Measurements from ENCODE around the gene DAP. TPM values are rescaled to one million over a fixed set of nuclear protein-coding genes. Genes with fewer than 3 reads are reported as not detected.

Gene DAP
- 10 to 100 TPM; 20.0 to 27.7 TPM for polyA plus RNA-seq

GRCh38 chr5:10761185-10761932, at the start of gene DAP:
TSS of gene DAP (minus strand) at chr5:10761234. CDS start at chr5:10761068, 166 bp downstream.
- Histone ChIP-seq H3K4me3 (ENCODE audit: low read depth in 1 of 2, low read length in 2 of 2) (peak within 1 kb of the TSS; percentile 79 to 85), H3K4me1 (ENCODE audit: control insufficient read depth in 2 of 2, insufficient read depth in 2 of 2, low read length in 1 of 2) (peaks cover 4 to 8% of the 10 kb centered on the region in 2 donors), H3K9me3 (ENCODE audit: control insufficient read depth in 2 of 2, insufficient read depth in 1 of 2, low read depth in 1 of 2, low read length in 1 of 2) (no peaks in the 10 kb centered on the region), H3K27ac (ENCODE audit: low read depth in 2 of 2, low read length in 1 of 2) (peak within 1 kb of the TSS; percentile 95), H3K27me3 (ENCODE audit: control insufficient read depth in 1 of 2, insufficient read depth in 2 of 2, low read length in 2 of 2) (no peaks in the 10 kb centered on the region), H3K36me3 (ENCODE audit: control insufficient read depth in 2 of 2, insufficient read depth in 2 of 2, low read length in 1 of 2) (no peaks in the 10 kb centered on the region)
- 1% methylated on average over 47 to 75 of the region's 79 CpGs for WGBS, 2 donors

- Histone ChIP-seq H3K36me3 (ENCODE audit: control insufficient read depth in 2 of 2, insufficient read depth in 2 of 2, low read length in 1 of 2) (no peaks in the 10 kb centered on the region), H3K4me3 (ENCODE audit: low read depth in 1 of 2, low read length in 2 of 2) (no peak overlapping the region), H3K4me1 (ENCODE audit: control insufficient read depth in 2 of 2, insufficient read depth in 2 of 2, low read length in 1 of 2) (no peaks in the 10 kb centered on the region), H3K27me3 (ENCODE audit: control insufficient read depth in 1 of 2, insufficient read depth in 2 of 2, low read length in 2 of 2) (no peaks in the 10 kb centered on the region), H3K9me3 (ENCODE audit: control insufficient read depth in 2 of 2, insufficient read depth in 1 of 2, low read depth in 1 of 2, low read length in 1 of 2) (no peaks in the 10 kb centered on the region), H3K27ac (ENCODE audit: low read depth in 2 of 2, low read length in 1 of 2) (no peak overlapping the region)
- WGBS, 2 donors: 66 to 70% methylated on average over 3 of the region's 3 CpGs
Observed at GRCh38 chr5:10808347-10809226, 47.6 kb upstream of the DAP start.

- no peaks in the 10 kb centered on the region for H3K27me3 ChIP-seq (ENCODE audit: control insufficient read depth in 1 of 2, insufficient read depth in 2 of 2, low read length in 2 of 2)
- WGBS, 2 donors: 61% methylated on average over 9 of the region's 9 CpGs
- no peak overlapping the region for H3K27ac ChIP-seq (ENCODE audit: low read depth in 2 of 2, low read length in 1 of 2)
- no peaks in the 10 kb centered on the region for H3K36me3 ChIP-seq (ENCODE audit: control insufficient read depth in 2 of 2, insufficient read depth in 2 of 2, low read length in 1 of 2)
- no peak overlapping the region for H3K4me3 ChIP-seq (ENCODE audit: low read depth in 1 of 2, low read length in 2 of 2)
- peaks cover 0 to 2% of the 10 kb centered on the region in 2 donors for H3K4me1 ChIP-seq (ENCODE audit: control insufficient read depth in 2 of 2, insufficient read depth in 2 of 2, low read length in 1 of 2)
- H3K9me3 ChIP-seq (ENCODE audit: control insufficient read depth in 2 of 2, insufficient read depth in 1 of 2, low read depth in 1 of 2, low read length in 1 of 2): no peaks in the 10 kb centered on the region
Observed at GRCh38 chr5:10801931-10802666, 41.1 kb upstream of the DAP start.

- WGBS, 2 donors: 77 to 79% methylated on average over 3 of the region's 3 CpGs
- no peaks in the 10 kb centered on the region for H3K9me3 ChIP-seq (ENCODE audit: control insufficient read depth in 2 of 2, insufficient read depth in 1 of 2, low read depth in 1 of 2, low read length in 1 of 2)
- H3K36me3 ChIP-seq (ENCODE audit: control insufficient read depth in 2 of 2, insufficient read depth in 2 of 2, low read length in 1 of 2): no peaks in the 10 kb centered on the region
- H3K4me1 ChIP-seq (ENCODE audit: control insufficient read depth in 2 of 2, insufficient read depth in 2 of 2, low read length in 1 of 2): peaks cover 0 to 2% of the 10 kb centered on the region in 2 donors
- no peaks in the 10 kb centered on the region for H3K27me3 ChIP-seq (ENCODE audit: control insufficient read depth in 1 of 2, insufficient read depth in 2 of 2, low read length in 2 of 2)
- no peak overlapping the region for H3K27ac ChIP-seq (ENCODE audit: low read depth in 2 of 2, low read length in 1 of 2)
- no peak overlapping the region for H3K4me3 ChIP-seq (ENCODE audit: low read depth in 1 of 2, low read length in 2 of 2)
Observed at GRCh38 chr5:10800852-10801251, 39.8 kb upstream of the DAP start.

GRCh38 chr5:10797261-10797660, 36.2 kb upstream of the DAP start:
- no peaks in the 10 kb centered on the region for H3K27me3 ChIP-seq (ENCODE audit: control insufficient read depth in 1 of 2, insufficient read depth in 2 of 2, low read length in 2 of 2)
- H3K36me3 ChIP-seq (ENCODE audit: control insufficient read depth in 2 of 2, insufficient read depth in 2 of 2, low read length in 1 of 2): no peaks in the 10 kb centered on the region
- H3K4me3 ChIP-seq (ENCODE audit: low read depth in 1 of 2, low read length in 2 of 2): no peak overlapping the region
- 35 to 37% methylated on average over 3 of the region's 3 CpGs for WGBS, 2 donors
- peaks cover 0 to 1% of the 10 kb centered on the region in 2 donors for H3K4me1 ChIP-seq (ENCODE audit: control insufficient read depth in 2 of 2, insufficient read depth in 2 of 2, low read length in 1 of 2)
- no peak overlapping the region for H3K27ac ChIP-seq (ENCODE audit: low read depth in 2 of 2, low read length in 1 of 2)
- H3K9me3 ChIP-seq (ENCODE audit: control insufficient read depth in 2 of 2, insufficient read depth in 1 of 2, low read depth in 1 of 2, low read length in 1 of 2): no peaks in the 10 kb centered on the region

GRCh38 chr5:10793785-10794184, 32.8 kb upstream of the DAP start:
- Histone ChIP-seq H3K36me3 (ENCODE audit: control insufficient read depth in 2 of 2, insufficient read depth in 2 of 2, low read length in 1 of 2) (no peaks in the 10 kb centered on the region), H3K9me3 (ENCODE audit: control insufficient read depth in 2 of 2, insufficient read depth in 1 of 2, low read depth in 1 of 2, low read length in 1 of 2) (no peaks in the 10 kb centered on the region), H3K4me1 (ENCODE audit: control insufficient read depth in 2 of 2, insufficient read depth in 2 of 2, low read length in 1 of 2) (no peaks in the 10 kb centered on the region), H3K27me3 (ENCODE audit: control insufficient read depth in 1 of 2, insufficient read depth in 2 of 2, low read length in 2 of 2) (no peaks in the 10 kb centered on the region), H3K4me3 (ENCODE audit: low read depth in 1 of 2, low read length in 2 of 2) (no peak overlapping the region), H3K27ac (ENCODE audit: low read depth in 2 of 2, low read length in 1 of 2) (no peak overlapping the region)
- 59 to 66% methylated on average over 6 of the region's 6 CpGs for WGBS, 2 donors

GRCh38 chr5:10792336-10792735, 31.3 kb upstream of the DAP start:
- Histone ChIP-seq H3K4me3 (ENCODE audit: low read depth in 1 of 2, low read length in 2 of 2) (no peak overlapping the region), H3K27me3 (ENCODE audit: control insufficient read depth in 1 of 2, insufficient read depth in 2 of 2, low read length in 2 of 2) (no peaks in the 10 kb centered on the region), H3K9me3 (ENCODE audit: control insufficient read depth in 2 of 2, insufficient read depth in 1 of 2, low read depth in 1 of 2, low read length in 1 of 2) (no peaks in the 10 kb centered on the region), H3K4me1 (ENCODE audit: control insufficient read depth in 2 of 2, insufficient read depth in 2 of 2, low read length in 1 of 2) (no peaks in the 10 kb centered on the region), H3K36me3 (ENCODE audit: control insufficient read depth in 2 of 2, insufficient read depth in 2 of 2, low read length in 1 of 2) (no peaks in the 10 kb centered on the region), H3K27ac (ENCODE audit: low read depth in 2 of 2, low read length in 1 of 2) (no peak overlapping the region)
- 48 to 50% methylated on average over 1 of the region's 1 CpG for WGBS, 2 donors

GRCh38 chr5:10789726-10790125, 28.7 kb upstream of the DAP start:
- Histone ChIP-seq H3K27ac (ENCODE audit: low read depth in 2 of 2, low read length in 1 of 2) (no peak overlapping the region), H3K9me3 (ENCODE audit: control insufficient read depth in 2 of 2, insufficient read depth in 1 of 2, low read depth in 1 of 2, low read length in 1 of 2) (no peaks in the 10 kb centered on the region), H3K4me3 (ENCODE audit: low read depth in 1 of 2, low read length in 2 of 2) (no peak overlapping the region), H3K27me3 (ENCODE audit: control insufficient read depth in 1 of 2, insufficient read depth in 2 of 2, low read length in 2 of 2) (no peaks in the 10 kb centered on the region), H3K36me3 (ENCODE audit: control insufficient read depth in 2 of 2, insufficient read depth in 2 of 2, low read length in 1 of 2) (no peaks in the 10 kb centered on the region), H3K4me1 (ENCODE audit: control insufficient read depth in 2 of 2, insufficient read depth in 2 of 2, low read length in 1 of 2) (no peaks in the 10 kb centered on the region)
- WGBS, 2 donors: 76 to 84% methylated on average over 3 of the region's 3 CpGs

GRCh38 chr5:10789021-10789420, 28.0 kb upstream of the DAP start:
- 55 to 61% methylated on average over 3 of the region's 3 CpGs for WGBS, 2 donors
- Histone ChIP-seq H3K9me3 (ENCODE audit: control insufficient read depth in 2 of 2, insufficient read depth in 1 of 2, low read depth in 1 of 2, low read length in 1 of 2) (no peaks in the 10 kb centered on the region), H3K4me3 (ENCODE audit: low read depth in 1 of 2, low read length in 2 of 2) (no peak overlapping the region), H3K27me3 (ENCODE audit: control insufficient read depth in 1 of 2, insufficient read depth in 2 of 2, low read length in 2 of 2) (no peaks in the 10 kb centered on the region), H3K27ac (ENCODE audit: low read depth in 2 of 2, low read length in 1 of 2) (no peak overlapping the region), H3K4me1 (ENCODE audit: control insufficient read depth in 2 of 2, insufficient read depth in 2 of 2, low read length in 1 of 2) (no peaks in the 10 kb centered on the region), H3K36me3 (ENCODE audit: control insufficient read depth in 2 of 2, insufficient read depth in 2 of 2, low read length in 1 of 2) (no peaks in the 10 kb centered on the region)
